ENCODE measurements around the gene STX2.
A peak's percentile ranks its signal among the peaks of the same experiment; 100 is the strongest.
"Not testable (repeated sequence)": the region's sequence is repeated elsewhere in the genome, so short reads cannot be mapped to it uniquely, and the experiment has no call there.

The STX2 gene

GRCh38 chr12:130873106-130873795 lies 34.2 kb upstream of the STX2 start:
- peak overlapping the region; percentile 89 for H3K4me3 Mint-ChIP-seq

GRCh38 chr12:130872179-130873096 lies 33.4 kb upstream of the STX2 start:
- H3K4me1 Mint-ChIP-seq, result peaks cover 58% of the 10 kb centered on the region
- peaks cover 70% of the 10 kb centered on the region for H3K36me3 Mint-ChIP-seq
- H3K9me3 Mint-ChIP-seq, result no peaks in the 10 kb centered on the region
- peak in 1 of 2 donors; percentile 55 for DNase-seq (ENCODE audit: low spot score in 2 of 2)
- H3K27ac Mint-ChIP-seq, result peak overlapping the region; percentile 98
- H3K4me3 Mint-ChIP-seq, result peak overlapping the region; percentile 89
- peak; percentile 47 for ATAC-seq

More at GRCh38 chr12:130873106-130873795, 34.2 kb upstream of the STX2 start:
- no peak for ATAC-seq
- Mint-ChIP-seq H3K4me1 (peaks cover 61% of the 10 kb centered on the region), H3K36me3 (peaks cover 78% of the 10 kb centered on the region), H3K27ac (peak overlapping the region; percentile 98), H3K9me3 (no peaks in the 10 kb centered on the region)
- DNase-seq (ENCODE audit: low spot score in 2 of 2), result no peak

DNA sequence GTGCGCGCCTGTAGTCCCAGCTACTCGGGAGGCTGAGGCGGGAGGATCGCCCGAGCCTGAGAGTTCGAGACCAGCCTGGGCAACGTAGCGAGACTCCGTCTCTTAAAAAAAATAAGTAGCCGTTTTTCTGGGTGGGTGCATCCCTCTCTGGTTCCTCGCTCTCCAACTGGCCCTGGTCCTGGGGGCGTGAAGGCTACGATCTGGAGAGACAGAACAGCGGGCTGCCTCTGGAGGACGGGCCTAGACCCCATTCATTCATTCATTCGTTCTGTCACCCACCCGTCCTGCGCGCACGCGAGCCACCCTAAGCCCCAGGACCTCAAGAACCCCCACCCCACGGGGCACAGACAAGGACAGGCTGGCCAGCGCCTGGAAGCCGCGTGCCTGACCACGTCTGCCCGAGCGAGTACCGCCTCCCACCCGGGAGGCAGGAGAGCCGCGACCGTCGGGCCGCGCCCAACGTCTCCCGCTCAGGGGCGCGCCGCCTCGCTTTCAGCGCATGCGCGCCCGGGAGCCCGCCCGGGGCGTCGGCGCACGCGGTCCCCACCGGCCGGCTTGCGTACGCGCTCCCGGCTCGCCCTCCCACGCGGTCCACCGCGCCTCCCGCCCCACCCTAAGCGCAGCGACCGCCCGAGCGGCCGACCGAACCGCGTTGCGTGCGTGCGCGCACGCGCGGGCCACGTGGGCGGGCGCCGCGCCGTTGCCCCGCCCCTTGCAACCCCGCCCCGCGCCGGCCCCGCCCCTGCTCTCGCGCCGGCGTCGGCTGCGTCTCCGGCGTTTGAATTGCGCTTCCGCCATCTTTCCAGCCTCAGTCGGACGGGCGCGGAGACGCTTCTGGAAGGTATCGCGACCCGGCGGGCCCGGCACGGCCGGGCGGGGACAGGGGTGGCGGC lies 32.5 kb upstream of the STX2 start, which contains the start of gene RAN:
RAN (plus strand) TSS at position 781 of the 893 bp plus-strand sequence. CDS start 528 bp downstream, outside the sequence.
- peak; percentile 82 for ATAC-seq
- H3K4me1 Mint-ChIP-seq, result peaks cover 49% of the 10 kb centered on the region
- peak within 1 kb of the TSS; percentile 98 for H3K27ac Mint-ChIP-seq

DNA sequence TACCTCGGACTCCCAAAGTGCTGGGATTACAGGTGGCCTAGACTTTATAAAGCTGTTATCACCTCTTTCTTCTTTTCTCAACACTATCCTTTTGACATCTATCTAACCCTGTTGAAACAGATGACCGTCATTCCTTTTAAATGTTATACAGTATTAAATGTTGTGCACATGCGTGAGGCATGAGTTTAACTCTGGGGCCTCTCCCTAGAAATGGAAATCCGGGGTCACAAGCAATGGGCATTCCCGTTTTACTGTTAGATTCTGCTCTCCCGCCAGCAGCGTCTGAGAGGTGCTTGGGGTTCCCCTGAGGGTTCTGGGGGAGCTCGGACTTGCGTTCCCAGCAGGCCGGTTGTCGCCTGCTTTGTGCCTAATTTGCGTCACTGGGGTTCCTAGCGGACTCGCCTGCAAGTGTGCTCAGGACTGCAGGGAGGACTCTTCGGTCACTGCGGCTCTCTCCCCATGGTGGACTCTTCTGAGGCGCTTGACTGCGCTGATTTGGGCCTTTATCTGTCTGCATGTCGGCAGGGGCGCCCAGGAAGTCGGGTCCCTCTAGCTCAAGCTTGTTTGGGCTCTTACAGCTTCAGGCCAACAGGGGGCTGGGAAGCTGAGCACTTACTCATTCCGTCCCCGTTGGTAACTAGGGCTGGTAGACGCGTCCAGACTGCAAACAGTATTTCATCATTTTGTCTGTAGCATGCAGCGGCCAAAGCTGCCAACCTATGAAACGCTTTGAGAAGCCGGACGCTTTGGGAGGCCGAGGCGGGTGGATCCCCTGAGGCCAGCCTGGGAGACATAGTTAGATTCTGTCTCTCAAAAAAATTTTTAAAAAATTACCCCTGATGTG lies 31.6 kb upstream of the STX2 start:
- peak overlapping the region; percentile 98 for H3K27ac Mint-ChIP-seq
- DNase-seq (ENCODE audit: low spot score in 2 of 2), result peak; percentile 46 to 82
- peaks cover 41% of the 10 kb centered on the region for H3K4me1 Mint-ChIP-seq
- H3K4me3 Mint-ChIP-seq, result peak overlapping the region; percentile 89
- H3K36me3 Mint-ChIP-seq, result peaks cover 52% of the 10 kb centered on the region
- ATAC-seq, result peak; percentile 83
- no peaks in the 10 kb centered on the region for H3K9me3 Mint-ChIP-seq

More for the DNA sequence above, 32.5 kb upstream of the STX2 start, which contains the start of gene RAN:
- H3K4me3 Mint-ChIP-seq, result peak within 1 kb of the TSS; percentile 89
- H3K9me3 Mint-ChIP-seq, result no peaks in the 10 kb centered on the region
- DNase-seq (ENCODE audit: low spot score in 2 of 2), result peak; percentile 90 to 91
- peaks cover 61% of the 10 kb centered on the region for H3K36me3 Mint-ChIP-seq

DNA sequence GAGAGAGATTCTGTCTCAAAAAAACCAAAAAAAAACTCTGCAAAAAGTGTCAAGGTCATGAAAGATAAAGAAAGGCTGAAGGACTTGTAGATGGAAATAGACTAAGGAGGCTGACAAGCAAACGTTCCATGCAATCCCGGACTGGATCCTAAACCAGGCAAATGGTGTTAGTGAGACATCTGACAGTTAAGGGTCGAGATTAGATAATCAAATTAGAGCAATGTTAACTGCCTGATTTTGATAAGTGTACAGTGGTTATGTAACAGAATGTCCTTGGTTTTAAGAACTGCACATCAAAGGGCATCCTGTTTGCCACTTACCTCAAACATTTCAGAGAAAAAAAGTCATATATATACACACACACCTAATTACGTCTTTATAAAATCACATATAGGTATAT lies 29.4 kb upstream of the STX2 start:
- H3K9me3 Mint-ChIP-seq, result no peaks in the 10 kb centered on the region
- H3K4me3 Mint-ChIP-seq, result no peak overlapping the region
- no peak overlapping the region for H3K27ac Mint-ChIP-seq
- peaks cover 19% of the 10 kb centered on the region for H3K4me1 Mint-ChIP-seq
- DNase-seq (ENCODE audit: low spot score in 2 of 2), result no peak
- ATAC-seq, result no peak
- peaks cover 30% of the 10 kb centered on the region for H3K36me3 Mint-ChIP-seq

DNA sequence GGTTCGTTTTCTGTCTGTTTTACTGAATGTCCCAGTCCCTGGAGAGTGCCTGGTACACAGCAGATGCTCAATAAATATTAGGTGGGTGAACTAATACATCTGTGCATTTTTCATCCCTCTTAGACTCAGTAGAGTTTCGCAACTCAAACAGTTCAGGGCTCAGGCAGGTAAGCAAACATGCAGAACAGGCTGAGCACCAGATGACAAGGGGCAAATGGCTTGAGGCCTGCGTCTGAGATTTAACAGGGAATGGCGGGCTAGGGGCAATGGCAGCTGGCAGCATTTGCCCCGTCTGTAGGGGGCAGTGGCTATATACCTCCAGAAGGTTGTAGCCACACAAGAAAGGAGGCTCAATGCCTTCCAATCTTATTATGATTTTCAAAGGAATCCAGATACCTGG lies 24.2 kb upstream of the STX2 start:
- Mint-ChIP-seq H3K36me3 (no peaks in the 10 kb centered on the region), H3K4me1 (no peaks in the 10 kb centered on the region), H3K27ac (no peak overlapping the region), H3K9me3 (peaks cover 4% of the 10 kb centered on the region), H3K4me3 (no peak overlapping the region)
- no peak for DNase-seq (ENCODE audit: low spot score in 2 of 2)
- ATAC-seq, result no peak

DNA sequence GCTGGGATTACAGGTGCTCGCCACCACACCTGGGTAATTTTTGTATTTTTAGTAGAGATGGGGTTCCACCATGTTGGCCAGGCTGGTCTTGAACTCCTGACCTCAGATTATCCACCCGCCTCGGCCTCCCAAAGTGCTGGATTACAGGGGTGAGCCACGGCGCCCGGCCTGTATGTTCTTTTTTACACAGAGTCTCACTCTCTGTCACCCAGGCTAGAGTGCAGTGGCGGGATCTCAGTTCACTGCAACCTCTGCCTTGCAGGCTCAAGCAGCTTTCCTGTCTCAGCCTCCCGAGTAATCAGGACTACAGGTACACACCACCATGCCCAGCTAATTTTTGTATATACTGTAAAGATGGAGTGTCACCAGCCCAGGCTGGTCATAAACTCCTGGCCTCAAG lies 23.7 kb upstream of the STX2 start:
- not testable (repeated sequence) for H3K4me1 Mint-ChIP-seq; DNase-seq (ENCODE audit: low spot score in 2 of 2); ATAC-seq; H3K36me3 Mint-ChIP-seq; H3K27ac Mint-ChIP-seq; H3K9me3 Mint-ChIP-seq; H3K4me3 Mint-ChIP-seq

- ATAC-seq (no peak), DNase-seq (ENCODE audit: low spot score in 2 of 2) (no peak)
- no peaks in the 10 kb centered on the region for H3K4me1 Mint-ChIP-seq
- peaks cover 4% of the 10 kb centered on the region for H3K9me3 Mint-ChIP-seq
- no peak overlapping the region for H3K4me3 Mint-ChIP-seq
- H3K27ac Mint-ChIP-seq, result no peak overlapping the region
- no peaks in the 10 kb centered on the region for H3K36me3 Mint-ChIP-seq
Measured at GRCh38 chr12:130862161-130862560, 23.1 kb upstream of the STX2 start.

- H3K4me3 Mint-ChIP-seq, result no peak overlapping the region
- peaks cover 8% of the 10 kb centered on the region for H3K9me3 Mint-ChIP-seq
- ATAC-seq (no peak), DNase-seq (ENCODE audit: low spot score in 2 of 2) (no peak)
- no peaks in the 10 kb centered on the region for H3K36me3 Mint-ChIP-seq
- no peaks in the 10 kb centered on the region for H3K4me1 Mint-ChIP-seq
- no peak overlapping the region for H3K27ac Mint-ChIP-seq
Measured at GRCh38 chr12:130860311-130860710, 21.3 kb upstream of the STX2 start.

GRCh38 chr12:130859161-130859560 lies 20.1 kb upstream of the STX2 start:
- Mint-ChIP-seq H3K27ac (no peak overlapping the region), H3K9me3 (peaks cover 8% of the 10 kb centered on the region), H3K4me3 (no peak overlapping the region), H3K4me1 (no peaks in the 10 kb centered on the region), H3K36me3 (no peaks in the 10 kb centered on the region)
- ATAC-seq (peak; percentile 43), DNase-seq (ENCODE audit: low spot score in 2 of 2) (no peak)

DNA sequence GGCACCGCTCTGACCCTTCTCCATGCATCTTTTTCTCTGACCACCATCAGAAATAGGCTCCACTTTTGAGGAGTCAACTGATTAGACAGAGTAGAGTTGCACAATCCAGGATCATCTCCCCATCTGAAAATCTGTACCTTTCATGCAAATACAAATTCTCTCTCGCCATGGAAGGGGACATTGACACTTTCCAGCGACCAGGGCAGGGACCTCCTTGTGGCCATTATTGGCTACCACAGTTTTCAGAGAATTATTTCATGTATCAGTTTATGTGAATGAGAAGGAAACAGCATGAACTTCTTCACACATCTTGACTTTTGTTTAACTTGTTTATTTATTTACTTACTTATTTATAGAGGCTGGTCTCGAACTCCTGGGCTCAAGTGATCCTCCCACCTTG lies 19.0 kb upstream of the STX2 start:
- Mint-ChIP-seq H3K9me3 (peaks cover 8% of the 10 kb centered on the region), H3K36me3 (no peaks in the 10 kb centered on the region), H3K4me3 (no peak overlapping the region), H3K4me1 (no peaks in the 10 kb centered on the region), H3K27ac (no peak overlapping the region)
- ATAC-seq (no peak), DNase-seq (ENCODE audit: low spot score in 2 of 2) (no peak)

DNA sequence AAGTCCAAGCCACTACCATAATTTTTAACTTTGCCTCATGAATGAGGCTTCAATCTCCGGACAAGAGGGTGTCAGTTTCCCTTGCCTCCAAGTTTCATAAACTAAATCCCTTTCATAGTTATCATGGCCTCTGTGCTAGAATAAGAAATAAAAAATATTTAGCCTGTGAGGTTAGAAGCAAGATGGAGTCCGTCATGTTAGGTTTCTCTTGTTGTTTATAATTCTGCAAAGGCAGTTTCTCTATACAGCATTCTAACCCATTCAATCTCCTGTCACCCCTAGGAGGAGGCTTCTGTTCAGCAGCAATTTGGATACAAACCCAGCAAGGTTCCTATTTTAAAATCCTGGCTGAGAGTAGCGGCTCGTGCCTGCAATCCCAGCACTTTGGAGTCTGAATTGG lies 17.0 kb upstream of the STX2 start:
- peaks cover 4% of the 10 kb centered on the region for H3K9me3 Mint-ChIP-seq
- no peak for DNase-seq (ENCODE audit: low spot score in 2 of 2)
- H3K4me3 Mint-ChIP-seq, result no peak overlapping the region
- H3K4me1 Mint-ChIP-seq, result no peaks in the 10 kb centered on the region
- H3K27ac Mint-ChIP-seq, result no peak overlapping the region
- no peak for ATAC-seq
- no peaks in the 10 kb centered on the region for H3K36me3 Mint-ChIP-seq

GRCh38 chr12:130850418-130851021 lies 11.5 kb upstream of the STX2 start:
- no peak for ATAC-seq
- H3K4me3 Mint-ChIP-seq, result no peak overlapping the region
- H3K27ac Mint-ChIP-seq, result no peak overlapping the region
- no peaks in the 10 kb centered on the region for H3K9me3 Mint-ChIP-seq
- no peaks in the 10 kb centered on the region for H3K4me1 Mint-ChIP-seq
- H3K36me3 Mint-ChIP-seq, result no peaks in the 10 kb centered on the region
- no peak for DNase-seq (ENCODE audit: low spot score in 2 of 2)
